Measurements from ENCODE around the gene GALNT12.
A peak's percentile ranks its signal among the peaks of the same experiment; 100 is the strongest.

The GALNT12 gene

GRCh38 chr9:98832768-98833089, 25.3 kb downstream of the GALNT12 start:
- DNase-seq (ENCODE audit: low spot score) = no peak

- no peak for DNase-seq (ENCODE audit: low spot score)
Measured at GRCh38 chr9:98833090-98833956, 25.9 kb downstream of the GALNT12 start.

- no peak for DNase-seq (ENCODE audit: low spot score)
Measured at GRCh38 chr9:98834386-98834785, 26.9 kb downstream of the GALNT12 start.

- DNase-seq (ENCODE audit: low spot score) = no peak
Measured at GRCh38 chr9:98836206-98836605, 28.7 kb downstream of the GALNT12 start.

- DNase-seq (ENCODE audit: low spot score) = no peak
Measured at GRCh38 chr9:98837516-98837915, 30.0 kb downstream of the GALNT12 start.

- DNase-seq (ENCODE audit: low spot score) = no peak
Measured at GRCh38 chr9:98838155-98838867, 30.8 kb downstream of the GALNT12 start.

- DNase-seq (ENCODE audit: low spot score) = no peak
Measured at GRCh38 chr9:98838868-98839565, 31.5 kb downstream of the GALNT12 start.

GRCh38 chr9:98839724-98840123, 32.3 kb downstream of the GALNT12 start:
- no peak for DNase-seq (ENCODE audit: low spot score)

- DNase-seq (ENCODE audit: low spot score) = no peak
Measured at GRCh38 chr9:98842510-98842909, 35.0 kb downstream of the GALNT12 start.

GRCh38 chr9:98846081-98846480, 38.6 kb downstream of the GALNT12 start:
- DNase-seq (ENCODE audit: low spot score) = no peak

GRCh38 chr9:98846879-98847278, 39.4 kb downstream of the GALNT12 start:
- no peak for DNase-seq (ENCODE audit: low spot score)

- peak; percentile 90 for DNase-seq (ENCODE audit: low spot score)
Measured at GRCh38 chr9:98848450-98849149, 41.1 kb downstream of the GALNT12 start.

GRCh38 chr9:98849563-98849962, 42.1 kb downstream of the GALNT12 start:
- no peak for DNase-seq (ENCODE audit: low spot score)

GRCh38 chr9:98850851-98851729, 43.6 kb downstream of the GALNT12 start:
- DNase-seq (ENCODE audit: low spot score) = no peak

GRCh38 chr9:98851730-98852459, 44.4 kb downstream of the GALNT12 start:
- no peak for DNase-seq (ENCODE audit: low spot score)

- DNase-seq (ENCODE audit: low spot score) = no peak
Measured at GRCh38 chr9:98852460-98852734, 44.9 kb downstream of the GALNT12 start.

- no peak for DNase-seq (ENCODE audit: low spot score)
Measured at GRCh38 chr9:98852961-98853360, 45.5 kb downstream of the GALNT12 start.

- no peak for DNase-seq (ENCODE audit: low spot score)
Measured at GRCh38 chr9:98854266-98854665, 46.8 kb downstream of the GALNT12 start.

GRCh38 chr9:98855592-98855991, 48.1 kb downstream of the GALNT12 start:
- no peak for DNase-seq (ENCODE audit: low spot score)

- no peak for DNase-seq (ENCODE audit: low spot score)
Measured at GRCh38 chr9:98856982-98857381, 49.5 kb downstream of the GALNT12 start.

- no peak for DNase-seq (ENCODE audit: low spot score)
Measured at GRCh38 chr9:98859941-98860340, 52.5 kb downstream of the GALNT12 start.

All from putamen (tissue), 1 donor.